ENCODE measurements around the gene CPLX1. TPM values are rescaled to one million over a fixed set of nuclear protein-coding genes. Genes with fewer than 3 reads are reported as not detected.
"Not testable (repeated sequence)": the region's sequence is repeated elsewhere in the genome, so short reads cannot be mapped to it uniquely, and the experiment has no call there.

Gene CPLX1
- total and polyA plus RNA-seq, 2 experiments from 2014 or later = 0.79 to 1.8 TPM

DNA sequence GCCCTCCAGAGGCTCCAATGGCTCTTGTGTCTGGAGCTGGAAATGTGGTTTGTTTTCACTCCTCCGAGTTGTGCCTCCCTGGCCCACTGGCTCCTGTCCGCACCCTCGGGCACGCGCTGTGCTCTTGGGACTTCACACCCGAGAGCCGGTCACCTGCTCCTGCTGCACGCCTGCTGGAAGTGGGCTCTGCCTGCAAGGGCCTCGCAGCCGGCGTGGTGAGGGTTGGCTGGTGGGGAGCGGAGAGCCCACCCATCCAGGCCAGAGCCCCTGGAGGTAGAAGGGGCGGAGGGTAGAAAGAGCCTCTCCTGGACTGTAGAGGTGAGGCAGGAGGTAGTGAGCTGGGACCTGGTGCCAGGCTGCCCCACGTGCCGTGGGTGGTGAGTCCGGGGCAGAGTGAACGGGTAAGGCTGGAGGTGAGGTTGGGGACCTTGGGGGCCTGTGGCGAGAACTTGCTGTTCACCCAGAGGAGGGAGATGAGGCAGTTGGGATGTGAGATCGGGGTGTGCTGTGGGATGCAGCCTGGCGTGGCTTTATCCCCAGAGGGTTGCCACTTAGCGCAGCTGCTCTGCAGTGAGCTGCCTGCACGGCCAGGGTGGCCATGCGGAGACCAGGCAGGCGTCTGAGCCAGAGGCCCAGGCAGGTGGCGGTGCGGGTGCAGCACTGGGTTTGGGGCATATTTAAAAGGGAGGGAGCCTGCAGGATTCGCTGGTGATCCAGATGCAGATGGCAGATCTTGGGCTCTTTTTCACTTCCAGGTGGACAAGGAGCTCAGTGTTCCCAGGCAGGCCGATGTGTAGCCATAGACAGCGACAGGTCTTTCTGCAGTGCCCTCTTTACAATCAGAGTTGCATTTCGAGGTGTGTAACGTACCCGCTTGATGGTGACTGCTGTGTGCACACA, 71.5 kb downstream of the CPLX1 start:
- H3K9me3 ChIP-seq (ENCODE audit: low read depth) = no peaks in the 10 kb centered on the region
- no peak for DNase-seq (ENCODE audit: low read depth in 1 of 2, low spot score in 1 of 2)
- TF ChIP-seq CTCF (IDR thresholded peaks at IDR 0.05; ENCODE audit: low read depth, low read length) = no peak
- H3K36me3 ChIP-seq = peaks cover 5% of the 10 kb centered on the region
- H3K27me3 ChIP-seq = no peaks in the 10 kb centered on the region
- H3K4me3 ChIP-seq = no peak overlapping the region
- H3K27ac ChIP-seq = peak overlapping the region; percentile 17
- H3K4me1 ChIP-seq (ENCODE audit: low read depth) = no peaks in the 10 kb centered on the region

DNA sequence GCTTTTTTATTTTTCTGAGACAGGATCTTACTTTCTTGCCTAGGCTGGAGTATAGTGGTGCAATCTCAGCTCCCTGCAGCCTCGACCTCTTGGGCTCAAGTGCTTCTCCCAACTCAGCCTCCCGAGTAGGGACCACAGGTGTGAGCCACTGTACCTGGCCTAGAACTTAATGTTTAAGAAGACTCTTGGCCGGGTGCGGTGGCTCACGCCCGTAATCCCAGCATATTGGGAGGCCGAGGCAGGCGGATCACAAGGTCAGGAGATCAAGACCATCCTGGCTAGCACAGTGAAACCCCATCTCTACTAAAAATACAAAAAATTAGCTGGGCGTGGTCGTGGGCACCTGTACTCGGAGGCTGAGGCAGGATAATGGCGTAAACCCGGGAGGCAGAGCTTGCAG, 72.7 kb downstream of the CPLX1 start:
- H3K27me3 ChIP-seq = not testable (repeated sequence)

DNA sequence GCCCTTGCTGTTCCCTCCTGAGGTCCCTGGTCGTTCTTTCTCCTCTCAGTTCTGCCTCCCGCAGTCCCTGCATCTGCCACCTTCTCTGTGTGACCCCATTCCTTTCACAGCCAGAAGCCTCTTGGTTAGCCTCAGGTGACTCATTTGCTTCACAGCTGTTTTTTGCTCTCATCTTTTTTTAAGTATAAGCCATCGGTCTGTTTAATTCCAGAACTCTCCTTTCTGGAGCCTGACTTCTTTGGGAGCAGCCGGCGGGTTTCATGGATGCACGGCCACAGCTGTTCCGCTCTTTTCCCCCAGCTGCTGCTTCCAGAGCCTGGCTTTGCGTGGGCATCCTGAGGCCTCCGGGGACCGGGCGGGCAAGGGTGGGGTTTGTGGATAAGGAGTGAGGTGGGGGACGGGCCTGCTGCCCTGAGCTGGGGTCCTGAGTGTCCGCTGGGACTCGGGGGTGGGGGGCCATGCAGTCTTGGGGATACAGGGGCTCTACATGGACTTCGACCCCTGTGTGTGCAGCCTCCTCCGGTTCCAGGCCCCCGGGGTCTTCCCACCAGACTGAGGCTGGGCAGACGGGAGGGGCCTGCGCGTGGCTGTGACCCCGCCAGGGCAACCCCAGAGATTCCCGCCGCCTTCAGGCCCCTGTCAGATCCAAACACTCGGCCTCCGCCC, 73.6 kb downstream of the CPLX1 start:
- no peak overlapping the region for H3K4me3 ChIP-seq
- H3K27ac ChIP-seq = no peak overlapping the region
- no peaks in the 10 kb centered on the region for H3K9me3 ChIP-seq (ENCODE audit: low read depth)
- H3K36me3 ChIP-seq = peaks cover 8% of the 10 kb centered on the region
- no peak for DNase-seq (ENCODE audit: low read depth in 1 of 2, low spot score in 1 of 2)
- TF ChIP-seq CTCF (IDR thresholded peaks at IDR 0.05; ENCODE audit: low read depth, low read length) = no peak
- H3K27me3 ChIP-seq = no peaks in the 10 kb centered on the region
- H3K4me1 ChIP-seq (ENCODE audit: low read depth) = no peaks in the 10 kb centered on the region

More for the DNA sequence above, 72.7 kb downstream of the CPLX1 start:
- not testable (repeated sequence) for H3K27ac ChIP-seq; DNase-seq (ENCODE audit: low read depth in 1 of 2, low spot score in 1 of 2); H3K9me3 ChIP-seq (ENCODE audit: low read depth); H3K4me3 ChIP-seq; H3K36me3 ChIP-seq; H3K4me1 ChIP-seq (ENCODE audit: low read depth)

GRCh38 chr4:751676-752075, 74.3 kb downstream of the CPLX1 start:
- H3K9me3 ChIP-seq (ENCODE audit: low read depth) = no peaks in the 10 kb centered on the region
- no peaks in the 10 kb centered on the region for H3K4me1 ChIP-seq (ENCODE audit: low read depth)
- TF ChIP-seq CTCF (IDR thresholded peaks at IDR 0.05; ENCODE audit: low read depth, low read length) = no peak
- peaks cover 8% of the 10 kb centered on the region for H3K36me3 ChIP-seq
- H3K27ac ChIP-seq = no peak overlapping the region
- no peak overlapping the region for H3K4me3 ChIP-seq
- no peak for DNase-seq (ENCODE audit: low read depth in 1 of 2, low spot score in 1 of 2)
- H3K27me3 ChIP-seq = no peaks in the 10 kb centered on the region

GRCh38 chr4:749698-750666, 75.9 kb downstream of the CPLX1 start:
- Histone ChIP-seq H3K27ac (no peak overlapping the region), H3K27me3 (no peaks in the 10 kb centered on the region), H3K9me3 (ENCODE audit: low read depth) (no peaks in the 10 kb centered on the region), H3K36me3 (peaks cover 8% of the 10 kb centered on the region), H3K4me3 (no peak overlapping the region), H3K4me1 (ENCODE audit: low read depth) (no peaks in the 10 kb centered on the region)
- peak in 1 of 2 donors; percentile 74 for DNase-seq (ENCODE audit: low read depth in 1 of 2, low spot score in 1 of 2)
- no peak for TF ChIP-seq CTCF (IDR thresholded peaks at IDR 0.05; ENCODE audit: low read depth, low read length)
